Vagina (tissue), 2 donors: Measurements from ENCODE around the gene LRFN3.

Source experiments
- POLR2A ChIP-seq, 2 donors: fragments of 450-650 bp; IDR thresholded peaks; one replicate each; pipeline ENCODE4 v1.6.1; 2017; ENCODE audit warnings: antibody characterized with exemption in 2 of 2, mild to moderate bottlenecking in 2 of 2, moderate library complexity in 2 of 2
- TF ChIP-seq, protein P1 (sequence below), 3 experiments: fragments of 450-650 bp in 2 of 3; fragments of 200-600 bp in 1 of 3; sonication (generic) in 1 of 3; IDR thresholded peaks; one replicate each; pipeline ENCODE4 v1.5.1; 2017 to 2019; ENCODE audit warnings: antibody characterized with exemption in 3 of 3, mild to moderate bottlenecking in 2 of 3, moderate library complexity in 2 of 3

DNA sequence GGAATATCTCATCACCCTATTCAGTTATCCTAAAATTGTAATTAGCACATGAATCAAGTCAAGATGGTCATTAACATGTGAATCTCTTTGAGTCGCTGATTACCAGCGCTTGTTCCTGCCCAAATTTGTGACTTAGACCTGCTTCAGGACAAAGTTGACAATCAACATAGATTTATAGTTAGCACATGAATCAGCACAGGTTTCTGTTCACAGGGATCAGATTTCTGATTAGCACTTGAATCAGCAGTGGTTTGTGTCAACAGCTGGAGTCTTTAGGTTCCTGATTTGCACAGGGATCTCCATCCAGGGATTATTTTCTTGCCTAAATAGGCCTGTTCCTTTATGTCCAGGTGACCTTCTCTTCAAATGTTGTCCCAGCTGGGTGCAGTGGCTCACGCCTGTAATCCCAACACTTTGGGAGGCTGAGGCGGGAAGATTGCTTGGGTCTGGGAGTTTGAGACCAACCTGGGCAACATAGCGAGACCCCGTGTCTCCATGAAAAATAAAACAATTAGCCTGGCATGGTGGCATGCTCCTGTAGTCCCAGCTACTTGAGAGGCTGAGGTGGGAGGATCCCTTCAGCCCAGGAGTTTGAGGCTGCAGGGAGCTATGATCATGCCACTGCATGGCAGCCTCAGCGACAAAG lies 3.8 kb upstream of the LRFN3 start:
- TF ChIP-seq, protein P1, sequence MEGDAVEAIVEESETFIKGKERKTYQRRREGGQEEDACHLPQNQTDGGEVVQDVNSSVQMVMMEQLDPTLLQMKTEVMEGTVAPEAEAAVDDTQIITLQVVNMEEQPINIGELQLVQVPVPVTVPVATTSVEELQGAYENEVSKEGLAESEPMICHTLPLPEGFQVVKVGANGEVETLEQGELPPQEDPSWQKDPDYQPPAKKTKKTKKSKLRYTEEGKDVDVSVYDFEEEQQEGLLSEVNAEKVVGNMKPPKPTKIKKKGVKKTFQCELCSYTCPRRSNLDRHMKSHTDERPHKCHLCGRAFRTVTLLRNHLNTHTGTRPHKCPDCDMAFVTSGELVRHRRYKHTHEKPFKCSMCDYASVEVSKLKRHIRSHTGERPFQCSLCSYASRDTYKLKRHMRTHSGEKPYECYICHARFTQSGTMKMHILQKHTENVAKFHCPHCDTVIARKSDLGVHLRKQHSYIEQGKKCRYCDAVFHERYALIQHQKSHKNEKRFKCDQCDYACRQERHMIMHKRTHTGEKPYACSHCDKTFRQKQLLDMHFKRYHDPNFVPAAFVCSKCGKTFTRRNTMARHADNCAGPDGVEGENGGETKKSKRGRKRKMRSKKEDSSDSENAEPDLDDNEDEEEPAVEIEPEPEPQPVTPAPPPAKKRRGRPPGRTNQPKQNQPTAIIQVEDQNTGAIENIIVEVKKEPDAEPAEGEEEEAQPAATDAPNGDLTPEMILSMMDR (IDR thresholded peaks at IDR 0.05): no peak
- no peak for TF ChIP-seq POLR2A (IDR thresholded peaks at IDR 0.05)
